Mesenteric fat pad (tissue), 1 donor: ENCODE results near the gene CIB4. TPM values are rescaled to one million over a fixed set of nuclear protein-coding genes. Genes with fewer than 3 reads are reported as not detected.

Experiments used
- DNase-seq: peaks from one replicate; pipeline ENCODE4 v3.0.0-alpha.2; 2020; ENCODE audit warnings: low spot score
- total RNA-seq: library from RNA; stranded (reverse); fragmentation: NEBNext Ultra II Directional; extraction: Animal tissue kit (Norgen Biotek cat#: 25700); gene quantifications from one replicate; pipeline ENCODE4 v1.2.1, GENCODE V29; 2021
- donor health status: DM: yes; HTN: yes; CAD: no.

CIB4 gene
- total RNA-seq, 1 donor from 2014 or later = not detected

DNA sequence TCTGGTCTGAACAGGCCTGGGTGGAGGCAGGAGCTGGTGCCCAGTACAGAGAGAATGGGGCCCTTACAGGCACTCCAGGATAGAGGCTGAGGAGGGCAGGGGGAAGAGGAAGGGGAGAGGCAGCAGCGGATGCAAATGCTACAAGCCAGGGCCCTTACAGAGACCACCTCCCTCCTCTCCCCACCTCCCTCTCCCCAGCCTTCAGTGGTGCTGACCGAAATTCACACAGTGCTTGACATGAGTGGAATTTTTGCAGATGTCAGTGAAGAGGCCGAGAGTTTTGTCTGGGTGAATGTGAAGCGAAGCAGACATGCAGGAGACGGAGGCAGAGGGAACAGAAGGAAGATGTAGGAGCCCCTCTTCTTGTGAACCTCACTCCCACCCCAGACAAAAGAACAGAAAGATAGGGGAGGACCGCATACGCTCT is 31.9 kb downstream of the CIB4 start:
- peak; percentile 72 for DNase-seq

DNA sequence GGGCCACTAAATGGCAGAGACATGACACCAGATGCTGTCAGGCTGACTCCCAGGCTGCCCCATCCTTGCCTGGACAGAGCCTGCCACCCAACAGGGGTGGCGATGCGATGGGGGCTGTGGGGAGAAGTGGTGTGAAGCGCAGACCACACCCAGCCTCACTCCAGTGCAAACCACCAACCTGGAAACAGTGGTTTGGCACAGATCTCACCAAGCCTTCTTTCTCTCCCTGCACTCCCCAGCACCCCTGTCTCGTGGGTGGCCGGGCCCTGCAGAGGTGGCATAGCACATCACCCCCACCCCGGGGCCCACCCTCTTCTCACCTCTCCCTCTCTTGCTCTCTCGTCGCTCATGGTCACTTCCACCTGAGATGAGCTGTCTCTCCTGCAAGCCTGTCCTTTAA is 32.6 kb downstream of the CIB4 start:
- DNase-seq = peak; percentile 77

- peak; percentile 79 for DNase-seq
These were observed 33.5 kb downstream of the CIB4 start for GRCh38 chr2:26607698-26608097.

GRCh38 chr2:26606847-26607190 is 34.3 kb downstream of the CIB4 start:
- peak; percentile 51 for DNase-seq

- DNase-seq = peak; percentile 55
These were observed 34.9 kb downstream of the CIB4 start for GRCh38 chr2:26605999-26606846.

DNA sequence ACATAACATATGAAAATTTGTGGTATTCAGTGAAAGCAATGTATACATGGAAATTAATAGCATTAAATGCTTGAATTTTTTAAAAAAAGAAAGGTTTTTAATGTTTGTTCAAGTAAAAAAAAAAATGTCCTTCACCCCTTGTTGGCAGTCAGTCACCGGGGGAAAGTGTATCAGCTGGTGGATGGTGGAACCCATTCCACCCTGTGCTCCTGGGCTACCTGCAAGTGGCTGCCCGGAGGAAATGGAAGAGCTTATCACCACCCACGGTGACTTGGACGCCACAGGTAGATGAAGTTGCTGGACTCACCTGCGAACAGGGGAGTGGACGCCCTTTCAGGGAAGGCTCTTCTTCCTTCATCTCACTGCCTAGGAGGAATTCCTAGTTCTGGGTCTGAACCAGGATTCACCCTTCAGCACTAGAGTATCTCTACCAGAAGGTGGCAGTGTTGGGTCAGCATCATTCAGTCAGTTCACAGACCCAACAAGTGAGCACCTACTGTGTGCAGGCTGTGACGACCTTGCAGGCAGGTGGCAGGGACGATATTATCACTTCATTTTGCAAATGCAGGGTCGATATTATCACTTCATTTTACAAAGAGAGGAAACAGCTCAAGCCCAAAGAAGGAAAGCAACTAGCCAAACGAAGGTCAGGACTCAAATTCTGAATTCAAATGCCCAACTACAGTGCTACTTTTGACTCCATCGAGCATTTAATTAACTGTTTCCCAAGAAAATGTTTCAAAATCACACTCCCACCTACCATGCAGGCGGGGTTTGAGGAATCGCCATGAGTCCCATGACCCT is 35.8 kb downstream of the CIB4 start:
- no peak for DNase-seq

- DNase-seq = no peak
These were observed 38.6 kb downstream of the CIB4 start for GRCh38 chr2:26602575-26602974.

DNA sequence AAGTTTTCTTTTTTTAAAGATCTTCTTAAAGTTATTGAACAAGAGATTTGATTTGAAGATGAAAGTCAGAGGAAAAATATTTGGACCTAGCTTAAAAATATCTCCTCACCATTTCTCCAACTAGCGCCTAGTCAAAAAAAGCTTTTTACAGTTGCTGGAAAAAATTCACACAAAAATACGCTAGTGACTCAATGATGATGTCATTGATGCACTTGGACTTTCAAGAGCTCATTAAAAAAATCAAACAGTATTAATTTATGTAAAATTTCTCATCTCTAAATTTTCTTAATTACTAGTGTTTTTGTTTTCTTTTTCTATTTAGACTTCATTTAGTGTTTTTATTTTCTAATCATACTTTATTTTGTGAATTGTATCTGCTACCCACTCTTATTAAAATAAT is 41.8 kb downstream of the CIB4 start:
- no peak for DNase-seq

GRCh38 chr2:26598996-26599373 is 42.2 kb downstream of the CIB4 start:
- no peak for DNase-seq

DNA sequence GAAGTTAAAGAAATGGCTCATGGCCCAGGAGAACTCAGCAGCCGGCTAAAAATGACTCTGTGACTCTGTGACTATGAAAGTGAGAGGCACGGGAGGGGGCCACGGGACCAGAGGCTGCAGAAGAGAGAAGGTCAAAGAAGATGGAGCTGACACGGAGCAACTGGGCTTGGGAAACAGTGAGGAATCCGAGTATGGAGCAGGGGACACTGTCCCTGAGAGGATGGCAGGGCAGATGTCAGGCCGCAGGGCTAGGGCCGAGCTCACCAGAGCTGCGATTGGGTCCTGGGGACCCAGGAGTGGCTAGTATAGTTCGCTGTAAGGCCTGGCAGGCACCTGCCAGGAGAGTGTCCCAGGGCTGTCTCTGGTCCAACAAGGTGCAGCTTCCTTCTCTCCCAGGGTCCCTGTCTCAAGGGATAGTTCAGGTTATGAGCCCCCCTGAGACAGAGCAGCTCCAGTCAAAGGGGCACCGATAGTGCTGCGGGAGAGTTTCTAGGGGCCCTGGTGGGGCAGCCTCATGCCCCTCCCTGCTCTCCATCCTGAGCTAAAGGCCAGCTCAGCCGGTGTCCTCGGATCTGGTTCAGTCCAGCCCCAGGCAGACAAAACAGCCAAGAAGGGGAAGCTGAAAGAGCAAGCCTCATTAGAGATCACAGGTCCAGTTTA is 42.7 kb downstream of the CIB4 start:
- peak; percentile 57 for DNase-seq

DNA sequence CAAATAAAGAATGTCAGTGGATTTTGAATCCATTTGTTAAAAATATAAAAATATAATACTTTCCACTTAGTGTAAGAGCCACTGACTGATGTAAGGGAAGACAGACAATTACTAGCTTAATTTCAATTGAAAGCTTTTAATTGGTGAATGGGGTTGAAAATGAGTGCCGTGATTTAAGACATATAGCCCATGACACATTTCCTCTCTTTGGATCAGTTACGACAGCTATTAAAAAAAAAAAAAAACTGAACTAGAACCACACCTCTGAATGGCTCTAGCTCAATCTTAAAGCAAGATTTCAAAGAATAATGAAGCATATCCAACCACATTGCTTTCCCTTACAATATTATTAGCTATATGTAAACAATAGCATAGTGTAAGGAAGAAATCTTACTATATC is 44.0 kb downstream of the CIB4 start:
- no peak for DNase-seq

GRCh38 chr2:26595146-26595545 is 46.0 kb downstream of the CIB4 start:
- DNase-seq = peak; percentile 55

DNA sequence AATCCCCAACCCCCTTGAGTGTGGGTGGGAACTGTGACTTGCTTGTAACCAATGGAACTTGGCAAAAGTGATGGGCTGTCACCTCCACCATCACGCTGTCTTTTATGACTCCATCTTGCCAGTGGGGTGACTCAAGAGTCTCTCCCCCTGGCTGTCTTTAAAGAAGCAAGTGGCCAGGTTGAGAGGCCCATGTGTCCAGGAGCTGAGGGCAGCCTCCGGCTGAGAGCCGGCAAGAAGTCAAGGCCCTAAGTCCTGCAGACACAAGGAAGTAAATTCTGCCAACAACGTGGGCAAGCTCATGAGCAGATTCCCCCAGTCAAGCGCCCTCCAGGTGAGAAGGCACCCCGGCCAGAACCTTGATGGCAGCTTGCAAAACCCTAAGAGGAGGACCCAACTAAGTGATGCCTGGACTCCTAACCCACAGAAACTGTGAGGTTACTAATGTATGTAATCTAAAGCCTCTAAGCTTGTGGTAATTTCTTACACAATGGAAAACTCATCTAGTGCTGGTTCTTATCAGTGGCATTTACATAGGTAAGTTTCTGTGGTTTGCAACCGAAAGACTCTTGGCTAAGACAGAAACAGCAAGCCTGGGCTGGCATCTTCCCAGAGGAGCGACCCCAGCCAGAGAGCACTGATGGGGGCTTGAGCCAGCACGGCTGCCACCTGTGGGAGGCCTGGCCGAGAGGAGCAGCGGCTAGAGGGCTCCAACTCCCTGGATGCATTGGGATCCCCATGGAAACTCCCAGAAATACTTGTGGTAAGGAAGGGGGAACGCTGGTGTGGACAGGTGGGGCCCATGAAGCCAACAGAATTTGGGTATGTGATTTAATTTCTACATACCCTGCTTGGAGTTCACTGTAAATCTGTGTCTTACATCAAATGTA is 49.3 kb downstream of the CIB4 start:
- DNase-seq = peak; percentile 82

DNA sequence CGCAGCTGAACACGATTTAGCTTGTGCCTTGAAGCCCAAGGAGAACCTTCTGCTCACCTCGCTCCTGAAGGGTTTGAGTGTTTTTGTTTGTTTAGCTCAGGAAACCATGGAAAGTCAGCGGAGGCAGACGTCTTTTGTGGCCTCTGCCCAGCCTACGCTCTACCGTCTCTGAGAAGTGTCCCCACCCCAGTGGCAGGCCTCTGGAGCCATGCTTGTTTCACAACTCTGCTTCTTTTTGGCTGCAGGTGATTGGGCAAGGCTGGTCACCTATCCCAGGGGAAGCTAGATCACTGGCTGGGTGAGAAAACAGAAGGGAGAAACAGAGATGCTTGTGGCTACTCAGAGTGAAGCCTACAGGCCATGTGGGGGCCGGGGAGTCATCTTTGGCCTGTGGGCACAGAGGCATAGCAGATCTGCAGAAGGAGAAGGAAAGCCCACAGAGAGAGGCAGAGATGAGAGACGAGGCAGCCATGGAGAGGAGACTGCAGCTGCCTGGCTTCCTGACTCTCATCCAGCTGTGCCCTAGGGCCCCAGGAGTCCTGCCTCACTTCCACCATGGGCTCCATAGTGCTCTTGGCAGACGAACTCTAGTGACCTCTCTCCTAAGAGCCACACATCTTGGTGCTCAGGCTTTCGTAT is 50.1 kb downstream of the CIB4 start:
- DNase-seq = peak; percentile 60

DNA sequence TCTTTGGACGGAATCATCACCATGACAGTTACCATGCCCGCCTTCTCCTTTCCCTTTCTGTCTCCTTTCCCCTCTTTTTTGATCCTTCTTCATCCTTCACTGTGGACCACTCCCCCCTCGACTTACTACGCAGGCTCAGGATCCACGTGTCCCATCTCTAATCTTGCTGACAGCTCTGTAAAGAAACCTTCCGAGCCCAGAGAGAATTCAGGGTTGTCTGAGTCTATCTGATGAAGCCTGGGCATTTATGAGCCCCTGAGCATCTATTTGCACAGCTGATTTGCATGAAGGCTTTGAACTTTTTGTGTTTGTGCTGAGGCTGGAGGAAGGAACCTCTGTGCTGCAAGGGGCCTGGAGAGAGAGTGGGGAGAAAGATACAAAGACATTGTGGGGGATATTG is 50.7 kb downstream of the CIB4 start:
- DNase-seq = no peak

- DNase-seq = no peak
These were observed 52.6 kb downstream of the CIB4 start for GRCh38 chr2:26588576-26588975.

DNA sequence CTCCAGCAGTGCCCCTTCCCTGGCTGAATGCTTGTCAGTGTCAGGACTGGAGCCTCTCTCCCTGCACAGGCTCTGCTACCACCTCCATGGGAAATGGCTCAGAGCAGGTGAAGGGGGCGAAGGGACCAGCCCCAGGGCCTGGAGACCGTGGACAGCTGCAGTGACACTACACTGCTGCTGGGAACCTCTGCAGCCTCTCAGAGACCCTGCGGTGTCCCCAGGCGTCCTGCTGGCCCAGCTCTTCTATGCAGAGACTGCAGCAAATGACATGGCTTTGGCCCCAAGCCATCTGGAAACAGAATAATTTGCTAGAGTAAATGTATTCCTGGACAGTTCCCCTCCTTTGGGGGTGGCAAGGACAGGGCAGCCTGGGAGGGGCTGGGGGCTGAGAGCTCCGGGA is 53.2 kb downstream of the CIB4 start:
- no peak for DNase-seq

DNA sequence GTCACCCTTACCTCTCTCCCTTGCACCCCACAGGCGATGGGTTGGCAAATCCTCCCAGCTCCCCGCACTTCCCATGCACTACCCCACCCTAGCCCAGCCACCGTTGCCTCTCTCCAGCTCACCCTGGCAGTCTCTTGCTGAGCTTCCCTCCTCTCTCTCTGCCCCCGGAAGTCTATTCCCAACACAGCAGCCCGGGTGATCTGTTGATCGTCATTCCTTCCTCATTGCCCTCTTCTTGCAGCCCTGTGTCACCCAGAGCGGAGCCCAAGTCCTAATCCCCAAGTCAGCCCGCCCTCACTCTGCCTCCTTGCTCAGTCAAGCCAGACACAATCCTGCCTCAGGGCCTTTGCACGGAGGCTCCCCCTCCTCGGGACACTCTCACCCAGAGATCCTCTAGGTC is 55.2 kb downstream of the CIB4 start:
- peak; percentile 73 for DNase-seq

DNA sequence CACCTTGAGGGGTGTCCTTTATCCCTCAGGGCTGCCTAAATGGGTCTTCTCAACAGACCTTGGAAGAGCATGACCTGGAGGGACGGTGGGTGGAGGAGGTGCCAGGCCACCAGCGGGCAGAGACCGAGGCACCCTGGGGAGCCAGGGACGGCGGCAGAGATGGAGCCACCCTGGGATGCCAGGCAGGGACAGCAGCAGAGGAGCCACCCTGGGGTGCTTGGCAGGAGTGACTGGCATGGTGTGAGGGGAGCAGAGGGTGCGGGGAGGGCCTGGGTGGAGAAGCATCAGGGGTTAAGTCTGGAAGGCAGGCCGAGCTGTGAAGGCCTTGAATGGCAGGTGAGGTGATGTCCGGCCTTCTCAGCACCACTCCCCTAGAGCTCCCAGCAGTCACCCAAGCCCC is 56.1 kb downstream of the CIB4 start:
- peak; percentile 68 for DNase-seq

DNA sequence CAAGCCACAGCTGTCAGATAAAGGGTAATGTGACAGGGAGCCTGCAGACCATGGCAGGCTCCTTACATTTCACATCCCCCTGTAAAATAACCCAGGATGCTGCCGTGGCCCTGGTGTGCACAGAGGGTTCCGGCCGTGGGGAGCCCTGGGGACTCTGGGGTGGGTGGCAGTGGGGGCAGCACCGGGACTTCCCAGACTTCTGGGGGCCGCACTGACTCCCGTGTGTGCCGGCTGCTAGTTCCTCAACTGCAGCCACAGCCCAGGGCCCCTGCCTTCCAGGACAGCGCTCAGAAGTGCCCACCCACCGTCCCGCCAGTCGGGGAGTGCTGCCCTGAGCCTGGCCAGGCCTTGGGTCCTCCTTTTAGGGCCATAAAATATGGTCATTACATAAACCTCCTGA is 56.5 kb downstream of the CIB4 start:
- peak; percentile 86 for DNase-seq

DNA sequence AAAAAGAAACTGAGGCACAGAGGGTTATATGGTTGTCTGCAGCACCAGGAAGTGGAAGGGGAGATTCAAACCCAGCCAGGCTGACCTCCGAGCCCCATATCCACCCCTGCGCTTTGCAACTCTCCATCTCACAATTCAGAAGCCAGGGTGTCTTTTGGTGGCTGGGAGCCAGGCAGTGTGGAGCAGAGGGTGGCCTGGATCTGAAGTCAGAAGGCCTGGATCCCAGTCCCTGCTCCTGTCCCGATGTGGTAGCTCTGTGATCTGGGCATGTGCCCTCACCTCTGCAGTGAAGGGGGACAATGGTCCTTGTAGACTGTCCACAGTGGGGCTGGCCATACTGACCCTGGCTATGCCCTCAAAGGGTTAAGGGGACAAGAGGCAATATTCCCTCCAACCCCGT is 57.0 kb downstream of the CIB4 start:
- DNase-seq = peak; percentile 82
